Brain pericyte (primary cell): Measurements from ENCODE around the gene KCNQ2.

Experiments
- DNase-seq: peaks from one replicate; pipeline ENCODE4 v3.0.0-alpha.2; 2012; ENCODE audit warnings: low read depth, low spot score

KCNQ2 gene

GRCh38 chr20:63357921-63358905, 114.2 kb downstream of the KCNQ2 start:
- DNase-seq = no peak

- DNase-seq = no peak
Measured at GRCh38 chr20:63356931-63357879, 115.2 kb downstream of the KCNQ2 start.

DNA sequence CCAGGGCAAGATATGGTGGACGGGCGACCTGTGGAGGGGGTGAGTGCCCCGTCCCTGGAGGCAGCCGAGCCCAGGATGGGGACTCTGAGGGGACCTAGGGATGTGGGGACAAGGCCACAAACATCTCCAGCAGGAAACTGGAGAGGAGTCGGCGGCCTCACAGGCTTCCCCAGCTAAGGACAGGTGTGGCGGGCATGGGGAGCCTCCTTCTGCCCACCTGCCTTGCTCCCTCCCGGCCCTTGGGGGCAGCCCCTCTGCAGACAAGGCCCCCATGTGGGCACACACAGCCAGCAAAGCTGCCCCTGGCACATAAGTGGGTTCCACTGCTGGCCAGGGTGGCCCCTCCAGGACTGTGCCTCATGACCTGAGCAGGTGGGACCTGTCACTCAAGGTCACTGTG, 115.9 kb downstream of the KCNQ2 start:
- DNase-seq = no peak

DNA sequence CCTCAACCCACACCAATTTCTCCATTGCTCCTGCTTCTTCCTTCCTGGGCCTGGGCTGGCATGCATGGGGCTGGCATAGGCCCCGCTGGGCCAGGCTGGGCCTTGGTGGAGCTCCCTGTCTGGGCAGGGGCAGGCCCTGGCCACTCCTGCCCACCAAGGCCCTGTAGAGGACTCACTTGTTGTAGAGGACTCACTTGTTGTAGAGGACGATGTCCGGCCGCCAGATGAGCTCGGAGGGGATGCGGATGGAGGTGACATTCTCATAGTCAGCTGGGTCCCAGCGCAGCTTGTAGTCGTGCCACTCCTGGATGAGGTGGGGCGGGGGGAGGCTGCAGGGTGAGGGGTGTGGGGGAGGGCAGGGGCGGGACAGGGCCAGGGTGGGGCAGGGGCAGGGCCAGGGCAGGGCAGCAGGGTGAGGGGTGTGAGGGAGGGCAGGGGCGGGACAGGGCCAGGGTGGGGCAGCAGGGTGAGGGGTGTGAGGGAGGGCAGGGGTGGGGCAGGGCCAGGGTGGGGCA, 116.6 kb downstream of the KCNQ2 start:
- no peak for DNase-seq

DNA sequence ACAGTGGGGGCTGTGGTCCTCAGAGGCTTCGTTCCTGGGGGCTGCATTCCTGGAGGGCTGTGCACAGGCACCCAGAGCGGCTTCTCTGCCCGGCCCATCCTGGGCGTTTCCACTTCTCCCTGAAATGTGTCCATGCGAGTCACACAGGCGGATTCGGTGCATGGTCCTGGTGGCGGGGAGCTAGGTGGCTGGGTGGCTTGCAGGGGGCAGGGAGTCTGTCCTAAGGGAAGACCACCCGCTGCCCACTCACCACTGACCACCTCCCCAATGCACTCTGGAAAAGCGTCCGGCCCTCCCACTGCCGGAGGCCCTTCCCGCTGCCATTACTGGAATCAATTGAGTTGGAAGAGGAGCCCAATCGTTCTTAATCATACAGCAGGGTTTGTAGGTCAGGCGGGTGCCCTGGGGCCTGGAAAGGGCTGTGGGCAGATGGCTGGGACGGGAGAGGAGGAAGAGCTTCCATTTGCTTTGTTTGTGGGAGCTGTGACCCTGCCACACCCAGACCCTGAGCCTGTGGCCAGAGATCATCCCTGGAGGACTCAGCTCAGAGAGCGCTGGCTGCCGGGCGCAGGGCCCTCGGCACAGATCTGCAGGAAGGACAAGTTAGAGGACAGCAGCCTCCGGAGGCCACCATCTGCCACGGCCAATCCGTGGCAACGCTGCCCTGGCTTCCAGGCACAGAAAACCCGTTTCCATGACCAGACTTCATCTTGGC, 117.7 kb downstream of the KCNQ2 start:
- no peak for DNase-seq

GRCh38 chr20:63352811-63353221, 119.6 kb downstream of the KCNQ2 start:
- no peak for DNase-seq

DNA sequence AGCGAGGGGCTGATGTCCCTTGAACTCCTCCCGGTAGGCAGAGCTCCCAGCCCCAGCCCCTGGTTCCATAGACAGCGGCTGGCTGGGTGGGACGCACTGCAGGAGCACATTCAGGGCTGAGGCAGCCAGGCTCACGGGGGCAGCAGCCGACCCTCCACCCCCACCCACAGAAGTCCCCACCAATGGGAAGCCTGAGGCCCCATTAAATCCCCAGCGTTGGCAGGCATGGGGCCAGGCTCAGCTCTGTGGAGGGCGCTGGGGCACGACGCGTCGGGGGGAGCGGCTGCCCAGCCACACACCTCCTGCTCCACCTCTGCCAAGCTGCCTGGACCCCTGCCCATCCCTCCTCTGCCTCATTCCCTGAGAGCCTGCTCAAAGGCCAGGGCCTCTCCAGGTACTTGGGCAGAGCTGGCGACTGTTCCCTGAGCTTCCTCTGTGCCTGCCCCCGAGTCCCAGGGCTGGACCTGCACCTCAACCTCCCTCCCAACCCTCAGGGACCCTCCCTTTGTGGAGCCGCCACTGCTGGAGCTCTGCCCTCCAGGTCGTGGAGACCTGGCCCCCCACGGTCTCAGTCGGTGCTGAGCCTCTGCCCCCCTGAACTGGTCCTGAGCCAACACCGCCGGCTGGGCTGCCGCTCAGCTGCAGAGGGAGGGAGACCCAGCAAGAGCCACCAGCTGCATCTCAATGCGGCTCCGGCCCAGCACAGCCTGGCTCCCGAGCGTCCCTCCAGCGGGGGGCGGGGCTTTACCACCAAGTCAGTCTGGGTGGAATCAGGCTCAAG, 120.5 kb downstream of the KCNQ2 start:
- DNase-seq = no peak

- no peak for DNase-seq
Measured at GRCh38 chr20:63351326-63351700, 121.1 kb downstream of the KCNQ2 start.

GRCh38 chr20:63350597-63351325, 121.7 kb downstream of the KCNQ2 start:
- no peak for DNase-seq
